ENCODE results near the gene RPS21. TPM values are rescaled to one million over a fixed set of nuclear protein-coding genes. Genes with fewer than 3 reads are reported as not detected.
A peak's percentile ranks its signal among the peaks of the same experiment; 100 is the strongest.

RPS21 gene
- total RNA-seq, 2 experiments from 2014 or later, result 2,995 to 3,072 TPM

- peak; percentile 55 for DNase-seq
- Mint-ChIP-seq H3K4me3 (no peak overlapping the region), H3K27ac (no peak overlapping the region), H3K9me3 (peaks cover 3% of the 10 kb centered on the region), H3K4me1 (ENCODE audit: low read depth) (peaks cover 33% of the 10 kb centered on the region), H3K27me3 (ENCODE audit: low read depth) (no peaks in the 10 kb centered on the region), H3K36me3 (ENCODE audit: low read depth) (peaks cover 15% of the 10 kb centered on the region)
- intact Hi-C loops (cut with micrococcal nuclease), result loop anchor here (10.0 kb wide), 1 partner anchor 356 kb away; no protein-coding TSS in a partner anchor
- CTCF ChIA-PET, result interaction anchor here (0.6 kb wide), 1 partner anchor 302 kb away, joined by 3 read pairs; no protein-coding TSS in a partner anchor
Observed at GRCh38 chr20:62381202-62381797, 5.6 kb upstream of the RPS21 start.

GRCh38 chr20:62381842-62382241 is 5.1 kb upstream of the RPS21 start:
- Mint-ChIP-seq H3K27ac (peak overlapping the region; percentile 1), H3K4me3 (no peak overlapping the region), H3K27me3 (ENCODE audit: low read depth) (no peaks in the 10 kb centered on the region)

GRCh38 chr20:62382306-62383198 is 4.4 kb upstream of the RPS21 start:
- Mint-ChIP-seq H3K9me3 (peaks cover 3% of the 10 kb centered on the region), H3K27ac (no peak overlapping the region), H3K27me3 (ENCODE audit: low read depth) (no peaks in the 10 kb centered on the region), H3K4me1 (ENCODE audit: low read depth) (peaks cover 34% of the 10 kb centered on the region), H3K36me3 (ENCODE audit: low read depth) (peaks cover 19% of the 10 kb centered on the region), H3K4me3 (no peak overlapping the region)
- CTCF ChIA-PET, result interaction anchor here (0.6 to 2.3 kb wide), 17 partner anchors 9 to 371 kb away, joined by 3 to 15 read pairs (median 3); partner anchors contain the start of genes ADRM1 and SLCO4A1
- intact Hi-C loops (cut with micrococcal nuclease), result loop anchor here (1.0 to 10.0 kb wide), 2 partner anchors 80 to 358 kb away; partner anchors contain the start of gene ADRM1
- DNase-seq, result peak; percentile 86

More at GRCh38 chr20:62381842-62382241, 5.1 kb upstream of the RPS21 start:
- peaks cover 33% of the 10 kb centered on the region for H3K4me1 Mint-ChIP-seq (ENCODE audit: low read depth)
- intact Hi-C loops (cut with micrococcal nuclease), result loop anchor here (1.0 to 10.0 kb wide), 2 partner anchors 80 to 357 kb away; partner anchors contain the start of gene ADRM1
- DNase-seq, result no peak
- H3K9me3 Mint-ChIP-seq, result peaks cover 3% of the 10 kb centered on the region
- peaks cover 16% of the 10 kb centered on the region for H3K36me3 Mint-ChIP-seq (ENCODE audit: low read depth)
- CTCF ChIA-PET, result interaction anchor here (0.9 to 2.3 kb wide), 6 partner anchors 10 to 370 kb away, joined by 3 to 15 read pairs (median 4); partner anchors contain the start of gene ADRM1

- H3K4me3 Mint-ChIP-seq, result peak overlapping the region; percentile 87
Observed at GRCh38 chr20:62387219-62387913, 463 bp downstream of the RPS21 start.

GRCh38 chr20:62387933-62388635 is 1.2 kb downstream of the RPS21 start:
- Mint-ChIP-seq H3K4me1 (ENCODE audit: low read depth) (peaks cover 41% of the 10 kb centered on the region), H3K27me3 (ENCODE audit: low read depth) (no peaks in the 10 kb centered on the region), H3K27ac (peak overlapping the region; percentile 63), H3K4me3 (peak overlapping the region; percentile 87), H3K9me3 (no peaks in the 10 kb centered on the region), H3K36me3 (ENCODE audit: low read depth) (peaks cover 34% of the 10 kb centered on the region)
- DNase-seq, result no peak
- CTCF ChIA-PET, result interaction anchor here (0.7 to 1.5 kb wide), 2 partner anchors 86 to 111 kb away, joined by 3 read pairs; no protein-coding TSS in a partner anchor
- intact Hi-C loops (cut with micrococcal nuclease), result loop anchor here (1.0 to 10.0 kb wide), 8 partner anchors 16 to 363 kb away; partner anchors contain the start of genes ADRM1, LSM14B and OSBPL2

More at GRCh38 chr20:62387219-62387913, 463 bp downstream of the RPS21 start:
- Mint-ChIP-seq H3K9me3 (no peaks in the 10 kb centered on the region), H3K27me3 (ENCODE audit: low read depth) (no peaks in the 10 kb centered on the region), H3K4me1 (ENCODE audit: low read depth) (peaks cover 46% of the 10 kb centered on the region), H3K36me3 (ENCODE audit: low read depth) (peaks cover 39% of the 10 kb centered on the region), H3K27ac (peak overlapping the region; percentile 71)
- CTCF ChIA-PET, result interaction anchor here (0.6 kb wide), 1 partner anchor 258 kb away, joined by 6 read pairs; no protein-coding TSS in a partner anchor
- DNase-seq, result no peak
- intact Hi-C loops (cut with micrococcal nuclease), result loop anchor here (1.0 to 10.0 kb wide), 7 partner anchors 85 to 363 kb away; partner anchors contain the start of genes ADRM1, LSM14B and OSBPL2

- DNase-seq, result no peak
- Mint-ChIP-seq H3K4me1 (ENCODE audit: low read depth) (peaks cover 36% of the 10 kb centered on the region), H3K9me3 (no peaks in the 10 kb centered on the region), H3K36me3 (ENCODE audit: low read depth) (peaks cover 31% of the 10 kb centered on the region), H3K4me3 (peak overlapping the region; percentile 87), H3K27ac (peak overlapping the region; percentile 63), H3K27me3 (ENCODE audit: low read depth) (no peaks in the 10 kb centered on the region)
- CTCF ChIA-PET, result interaction anchor here (0.7 to 1.5 kb wide), 2 partner anchors 87 to 112 kb away, joined by 3 read pairs; no protein-coding TSS in a partner anchor
- intact Hi-C loops (cut with micrococcal nuclease), result loop anchor here (1.0 to 10.0 kb wide), 4 partner anchors 15 to 364 kb away; partner anchors contain the start of gene LSM14B
Observed at GRCh38 chr20:62388839-62389600, 2.1 kb downstream of the RPS21 start.

- peaks cover 31% of the 10 kb centered on the region for H3K36me3 Mint-ChIP-seq (ENCODE audit: low read depth)
Observed at GRCh38 chr20:62389601-62390087, 2.7 kb downstream of the RPS21 start.

GRCh38 chr20:62390317-62391164 is 3.6 kb downstream of the RPS21 start:
- Mint-ChIP-seq H3K4me1 (ENCODE audit: low read depth) (peaks cover 25% of the 10 kb centered on the region), H3K27ac (peak overlapping the region; percentile 30), H3K4me3 (no peak overlapping the region), H3K27me3 (ENCODE audit: low read depth) (no peaks in the 10 kb centered on the region), H3K9me3 (no peaks in the 10 kb centered on the region), H3K36me3 (ENCODE audit: low read depth) (peaks cover 31% of the 10 kb centered on the region)
- no peak for DNase-seq
- intact Hi-C loops (cut with micrococcal nuclease), result no loop called here
- CTCF ChIA-PET, result interaction anchor here (1.0 kb wide), 2 partner anchors 8 to 84 kb away, joined by 3 read pairs; no protein-coding TSS in a partner anchor

More at GRCh38 chr20:62389601-62390087, 2.7 kb downstream of the RPS21 start:
- no peaks in the 10 kb centered on the region for H3K9me3 Mint-ChIP-seq
- H3K27ac Mint-ChIP-seq, result no peak overlapping the region
- DNase-seq, result no peak
- intact Hi-C loops (cut with micrococcal nuclease), result loop anchor here (5.0 to 10.0 kb wide), 3 partner anchors 228 to 365 kb away; partner anchors contain the start of gene LSM14B
- H3K27me3 Mint-ChIP-seq (ENCODE audit: low read depth), result no peaks in the 10 kb centered on the region
- H3K4me1 Mint-ChIP-seq (ENCODE audit: low read depth), result peaks cover 33% of the 10 kb centered on the region
- CTCF ChIA-PET, result interaction anchor here (1.0 to 1.5 kb wide), 2 partner anchors 83 to 87 kb away, joined by 3 read pairs; no protein-coding TSS in a partner anchor
- no peak overlapping the region for H3K4me3 Mint-ChIP-seq

GRCh38 chr20:62391165-62392076 is 4.5 kb downstream of the RPS21 start:
- DNase-seq, result no peak
- Mint-ChIP-seq H3K4me1 (ENCODE audit: low read depth) (peaks cover 21% of the 10 kb centered on the region), H3K27me3 (ENCODE audit: low read depth) (no peaks in the 10 kb centered on the region), H3K9me3 (no peaks in the 10 kb centered on the region), H3K27ac (no peak overlapping the region), H3K36me3 (ENCODE audit: low read depth) (peaks cover 30% of the 10 kb centered on the region), H3K4me3 (no peak overlapping the region)
- CTCF ChIA-PET, result interaction anchor here (0.6 to 1.0 kb wide), 2 partner anchors 9 to 458 kb away, joined by 3 to 4 read pairs; no protein-coding TSS in a partner anchor
- intact Hi-C loops (cut with micrococcal nuclease), result no loop called here
